Ovary (tissue), 9 donors: Measurements from ENCODE around the gene FAM149B1. TPM values are rescaled to one million over a fixed set of nuclear protein-coding genes. Genes with fewer than 3 reads are reported as not detected.

Experiments used
- DNase-seq, 5 donors: peaks; one replicate each; pipeline ENCODE4 v3.0.0-alpha.2; 2019 to 2020
- H3K27ac ChIP-seq, 2 donors: fragments of 200-600 bp; one replicate each; pipeline versions ENCODE4 v1.5.1 to v1.8.0; 2019 to 2022
- H3K27me3 ChIP-seq: fragments of 200-600 bp; one replicate; pipeline ENCODE4 v1.8.0; 2022
- H3K36me3 ChIP-seq: fragments of 200-600 bp; sonication (generic); one replicate; pipeline ENCODE4 v1.5.1; 2019
- H3K4me1 ChIP-seq: one replicate; pipeline ENCODE4 v1.8.1; 2013; ENCODE audit warnings: mild to moderate bottlenecking, moderate library complexity; ENCODE audit not compliant: insufficient read depth
- H3K4me3 ChIP-seq: fragments of 200-600 bp; sonication (generic); one replicate; pipeline ENCODE4 v1.5.1; 2017
- H3K9me3 ChIP-seq, 2 donors: fragments of 200-600 bp in 1 of 2; sonication (generic) in 1 of 2; one replicate each; pipeline versions ENCODE4 v1.5.1 to v1.8.1; 2013 to 2019; ENCODE audit warnings: mild to moderate bottlenecking in 1 of 2, moderate library complexity in 1 of 2
- CTCF ChIP-seq, 3 donors: fragments of 450-650 bp in 2 of 3; fragments of 200-600 bp in 1 of 3; IDR thresholded peaks; one replicate each; pipeline versions ENCODE4 v1.5.1 to v1.8.0; 2016 to 2022; ENCODE audit warnings: antibody characterized with exemption in 3 of 3, mild to moderate bottlenecking in 1 of 3
- EP300 ChIP-seq: sonication (generic); formaldehyde crosslinking; IDR thresholded peaks from one replicate; pipeline ENCODE4 v1.6.1; 2017; ENCODE audit warnings: antibody characterized with exemption
- POLR2A ChIP-seq: fragments of 450-650 bp; IDR thresholded peaks from one replicate; pipeline ENCODE4 v1.6.1; 2017; ENCODE audit warnings: antibody characterized with exemption, mild to moderate bottlenecking, moderate library complexity
- WGBS, 3 donors: extraction: QIAGEN DNeasy Blood & Tissue Kit in 1 of 3; methylation state at CpG; one replicate each; pipeline versions ENCODE4 v1.1.5 to v1.1.7; 2013 to 2017; 5-methylcytosine and 5-hydroxymethylcytosine counted together
- intact Hi-C, 4 donors: fragments of 100-400 bp; cut with DNase I; formaldehyde crosslinking; loops; one replicate each; pipeline versions ENCODE4 v1.11.0 to v1.15.1; 2022 to 2023
- polyA plus RNA-seq, 2 donors: library from polyadenylated mRNA; stranded (reverse); fragments of 200-250 nt in 1 of 2; fragments of 350-450 nt in 1 of 2; fragmentation: Illumina TruSeq in 1 of 2; extraction: RNeasy Lipid Tissue Mini Kit (QIAGEN cat#74804) in 1 of 2; gene quantifications; one replicate each; pipeline ENCODE4 v1.2.3, GENCODE V29; 2013 to 2014
- total RNA-seq, 7 donors: library from RNA; depleted of rRNA in 2 of 7; stranded (reverse); fragments of >200 nt in 2 of 7; fragmentation: NEBNext Ultra II Directional in 3 of 7; extraction: Animal tissue kit (Norgen Biotek cat#: 25700) in 3 of 7; gene quantifications; one replicate each; pipeline versions ENCODE4 v1.1.0 to v1.2.4, GENCODE V29; 2016 to 2023
- donor health status: DM: no; HTN: no; CAD: no; lungs with moderate emphysema.
- donor health status: DM: no; HTN: no; CAD: no.
- donor health status: Bipolar disorder and iron deficiency.
- donor health status: DM: yes; HTN: yes; CAD: no.
- donor health status: DM: no; HTN: no; CAD: no.
- donor health status: DM: yes; HTN: yes; CAD: no.

FAM149B1 gene
- total and polyA plus RNA-seq, 9 donors = 11.7 to 34.8 (median 23.2) TPM

GRCh38 chr10:73239908-73240307, 72.0 kb downstream of the FAM149B1 start:
- intact Hi-C loops = no loop called here
- Histone ChIP-seq H3K36me3 (no peaks in the 10 kb centered on the region), H3K4me3 (no peak overlapping the region), H3K27ac (no peak overlapping the region), H3K4me1 (no peaks in the 10 kb centered on the region), H3K27me3 (no peaks in the 10 kb centered on the region), H3K9me3 (no peaks in the 10 kb centered on the region)
- WGBS, 3 donors = 69 to 73% (median 72%) methylated on average over 2 of the region's 2 CpGs
- DNase-seq = no peak
- TF ChIP-seq EP300 (no peak), POLR2A (no peak), CTCF (IDR thresholded peaks at IDR 0.05) (no peak)

- no peak for TF ChIP-seq POLR2A
- no peak for TF ChIP-seq CTCF (IDR thresholded peaks at IDR 0.05)
- no peak for TF ChIP-seq EP300
- intact Hi-C loops = no loop called here
- Histone ChIP-seq H3K36me3 (no peaks in the 10 kb centered on the region), H3K4me3 (no peak overlapping the region), H3K27me3 (no peaks in the 10 kb centered on the region), H3K27ac (no peak overlapping the region), H3K9me3 (no peaks in the 10 kb centered on the region), H3K4me1 (no peaks in the 10 kb centered on the region)
- WGBS, 3 donors = 32 to 49% (median 37%) methylated on average over 8 of the region's 8 CpGs
- no peak for DNase-seq
These were observed 77.1 kb downstream of the FAM149B1 start for GRCh38 chr10:73244866-73245477.

GRCh38 chr10:73246322-73246645, 78.4 kb downstream of the FAM149B1 start:
- no peaks in the 10 kb centered on the region for H3K27me3 ChIP-seq
- H3K36me3 ChIP-seq = no peaks in the 10 kb centered on the region
- TF ChIP-seq EP300 = no peak
- no peak for TF ChIP-seq CTCF (IDR thresholded peaks at IDR 0.05)
- no peak for TF ChIP-seq POLR2A
- peak overlapping the region in 1 of 2 donors; percentile 58 for H3K27ac ChIP-seq
- DNase-seq = no peak
- no peaks in the 10 kb centered on the region for H3K4me1 ChIP-seq
- intact Hi-C loops = no loop called here
- H3K9me3 ChIP-seq = no peaks in the 10 kb centered on the region
- 1 to 2% (median 2%) methylated on average over 8 of the region's 8 CpGs for WGBS, 3 donors
- peak overlapping the region; percentile 86 for H3K4me3 ChIP-seq

- peak; percentile 93 to 99 (median 96) for DNase-seq
- intact Hi-C loops = no loop called here
- TF ChIP-seq EP300 = no peak
- peak; percentile 76 for TF ChIP-seq POLR2A
- peak in 2 of 3 donors; percentile 22 for TF ChIP-seq CTCF (IDR thresholded peaks at IDR 0.05)
- Histone ChIP-seq H3K9me3 (no peaks in the 10 kb centered on the region), H3K4me3 (peak within 1 kb of the TSS; percentile 86), H3K36me3 (no peaks in the 10 kb centered on the region), H3K27me3 (no peaks in the 10 kb centered on the region), H3K27ac (peak within 1 kb of the TSS; percentile 58 to 68), H3K4me1 (peaks cover 5% of the 10 kb centered on the region)
- WGBS, 3 donors = 0 to 1% (median 0%) methylated on average over 71 to 78 of the region's 78 CpGs
These were observed 79.0 kb downstream of the FAM149B1 start, which contains the start of gene DNAJC9 for GRCh38 chr10:73246646-73247508. DNAJC9 (minus strand) TSS chr10:73247255; CDS start chr10:73247189, 66 bp downstream.
